ENCODE measurements around the gene CSNK1E.
"Not testable (repeated sequence)": the region's sequence is repeated elsewhere in the genome, so short reads cannot be mapped to it uniquely, and the experiment has no call there.

The CSNK1E gene

DNA sequence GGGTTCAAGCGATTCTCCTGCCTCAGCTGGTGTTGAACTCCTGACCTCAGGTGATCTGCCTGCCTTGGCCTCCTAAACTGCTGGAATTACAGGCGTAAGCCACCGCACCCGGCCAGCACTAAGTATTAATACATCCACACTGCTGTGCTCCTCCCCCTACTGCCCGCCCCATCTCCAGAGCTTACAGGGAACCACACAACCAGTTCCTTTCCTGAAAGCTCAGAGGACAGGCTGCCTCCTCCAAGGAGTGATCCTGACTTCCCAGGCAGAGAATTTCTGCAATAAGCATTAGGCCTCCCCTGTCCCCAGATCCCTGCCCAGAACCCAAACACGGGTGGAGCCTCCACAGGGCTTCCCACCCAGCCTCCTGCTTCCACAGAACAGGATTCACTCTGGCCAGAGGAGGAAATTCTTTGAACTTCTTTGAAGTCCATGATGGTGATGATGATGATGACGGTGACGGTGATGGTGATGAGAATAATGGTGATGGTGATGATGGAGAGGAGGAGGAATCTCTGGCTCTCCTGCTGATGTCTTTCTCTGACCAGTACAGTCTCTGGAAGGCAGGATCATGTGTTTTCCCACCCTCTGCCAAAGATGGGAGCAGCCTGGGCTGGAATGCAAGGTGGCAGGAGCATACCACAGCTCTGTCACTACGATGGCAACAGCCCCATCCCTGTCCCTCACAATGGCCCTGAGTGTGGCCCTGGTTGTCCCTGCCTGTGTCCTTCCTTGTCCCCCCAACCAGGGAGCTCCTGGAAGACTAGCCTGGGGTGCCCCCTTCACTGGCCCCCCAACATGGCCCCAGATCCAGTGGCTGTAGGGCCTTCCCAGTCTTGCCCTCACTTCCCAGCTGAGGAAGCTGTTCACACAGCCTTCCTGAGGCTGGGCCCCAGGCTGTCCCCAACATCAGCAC is 33.5 kb upstream of the CSNK1E start:
- TF ChIP-seq CTCF (IDR thresholded peaks at IDR 0.05; ENCODE audit: extremely low read depth, missing control alignments) = no peak
- no peak for DNase-seq (ENCODE audit: low spot score)

- DNase-seq (ENCODE audit: low spot score) = no peak
- no peak for TF ChIP-seq CTCF (IDR thresholded peaks at IDR 0.05; ENCODE audit: extremely low read depth, missing control alignments)
These were observed 31.7 kb upstream of the CSNK1E start for GRCh38 chr22:38348751-38349496.

- no peak for TF ChIP-seq CTCF (IDR thresholded peaks at IDR 0.05; ENCODE audit: extremely low read depth, missing control alignments)
- DNase-seq (ENCODE audit: low spot score) = peak; percentile 21
These were observed 30.9 kb upstream of the CSNK1E start for GRCh38 chr22:38347944-38348750.

- no peak for TF ChIP-seq CTCF (IDR thresholded peaks at IDR 0.05; ENCODE audit: extremely low read depth, missing control alignments)
- no peak for DNase-seq (ENCODE audit: low spot score)
These were observed 30.1 kb upstream of the CSNK1E start for GRCh38 chr22:38347181-38347943.

DNA sequence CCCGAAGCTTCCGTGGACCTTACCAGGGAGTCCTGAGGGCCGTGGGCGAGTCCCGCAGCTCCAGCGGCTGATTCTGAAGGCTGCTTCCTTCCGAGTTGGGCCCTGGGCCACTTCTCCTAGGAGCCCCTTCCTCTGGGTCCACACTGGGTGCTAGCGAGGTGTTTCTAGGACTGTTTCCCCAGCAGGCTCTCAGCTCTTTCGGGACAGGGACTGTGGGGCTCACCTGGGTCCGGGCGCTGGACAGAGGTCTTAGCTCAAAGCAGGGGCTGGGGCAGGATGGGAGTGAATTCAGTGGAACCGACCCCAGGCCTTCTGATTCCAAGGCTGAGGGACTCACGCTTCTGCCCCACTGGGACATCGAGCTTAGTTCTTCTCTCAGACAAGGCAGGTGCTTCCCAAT is 29.3 kb upstream of the CSNK1E start:
- TF ChIP-seq CTCF (IDR thresholded peaks at IDR 0.05; ENCODE audit: extremely low read depth, missing control alignments) = no peak
- no peak for DNase-seq (ENCODE audit: low spot score)

DNA sequence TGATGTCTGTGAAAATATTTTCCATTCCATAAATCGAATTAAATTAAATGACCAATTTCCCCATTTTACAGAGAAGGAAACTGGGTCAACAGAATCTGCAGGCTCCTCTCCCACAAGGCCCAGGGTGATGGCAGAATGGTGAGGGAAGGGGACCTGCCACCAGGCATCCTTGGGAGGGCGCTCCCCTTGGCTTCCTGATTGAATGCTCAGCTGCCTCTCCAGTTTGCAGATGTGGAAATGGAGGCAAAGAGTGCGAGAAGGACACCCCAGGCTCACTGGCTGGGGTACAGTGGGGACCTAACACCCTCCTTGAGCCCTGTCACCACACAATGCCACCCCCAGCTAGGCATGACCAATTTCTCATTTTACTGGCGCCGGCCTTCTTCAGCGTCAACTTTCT is 28.5 kb upstream of the CSNK1E start:
- DNase-seq (ENCODE audit: low spot score) = no peak
- no peak for TF ChIP-seq CTCF (IDR thresholded peaks at IDR 0.05; ENCODE audit: extremely low read depth, missing control alignments)

GRCh38 chr22:38339893-38340292 is 22.7 kb upstream of the CSNK1E start:
- DNase-seq (ENCODE audit: low spot score) = not testable (repeated sequence)

Data from GM20000 (cell line).